Measurements from ENCODE around the gene TM9SF4. TPM values are rescaled to one million over a fixed set of nuclear protein-coding genes. Genes with fewer than 3 reads are reported as not detected.
"Not testable (repeated sequence)": the region's sequence is repeated elsewhere in the genome, so short reads cannot be mapped to it uniquely, and the experiment has no call there.

Gene TM9SF4
- polyA plus RNA-seq, 1 experiment: 75.6 TPM

GRCh38 chr20:32119734-32120133 is 10.2 kb downstream of the TM9SF4 start:
- no peak for DNase-seq (ENCODE audit: low read depth, low spot score)
- H3K27me3 ChIP-seq (ENCODE audit: control insufficient read depth, insufficient read depth, low read length): no peaks in the 10 kb centered on the region
- H3K9me3 ChIP-seq (ENCODE audit: control insufficient read depth, insufficient read depth, low read length): no peaks in the 10 kb centered on the region
- ChIA-PET CTCF (no interaction called here), POLR2A (interaction anchor here (0.6 kb wide), 1 partner anchor 37 kb away, joined by 4 read pairs; no protein-coding TSS in a partner anchor)
- H3K4me3 ChIP-seq (ENCODE audit: low read depth, low read length): no peak overlapping the region
- TF ChIP-seq CTCF (IDR thresholded peaks at IDR 0.05; ENCODE audit: low read depth, low read length): no peak
- H3K27ac ChIP-seq (ENCODE audit: low read depth, low read length): no peak overlapping the region

DNA sequence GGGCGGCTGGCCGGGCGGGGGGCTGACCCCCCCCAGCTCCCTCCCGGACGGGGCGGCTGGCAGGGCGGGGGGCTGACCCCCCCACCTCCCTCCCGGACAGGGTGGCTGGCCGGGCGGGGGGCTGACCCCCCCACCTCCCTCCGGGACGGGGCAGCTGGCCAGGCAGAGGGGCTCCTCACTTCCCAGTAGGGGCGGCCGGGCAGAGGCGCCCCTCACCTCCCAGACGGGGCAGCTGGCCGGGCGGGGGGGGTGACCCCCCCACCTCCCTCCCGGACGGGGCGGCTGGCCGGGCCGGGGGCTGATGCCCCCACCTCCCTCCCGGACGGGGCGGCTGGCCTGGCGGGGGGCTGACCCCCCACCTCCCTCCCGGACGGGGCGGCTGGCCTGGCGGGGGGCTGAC is 12.4 kb downstream of the TM9SF4 start:
- CTCF ChIA-PET; H3K27me3 ChIP-seq (ENCODE audit: control insufficient read depth, insufficient read depth, low read length); POLR2A ChIA-PET; H3K4me3 ChIP-seq (ENCODE audit: low read depth, low read length); H3K27ac ChIP-seq (ENCODE audit: low read depth, low read length); H3K9me3 ChIP-seq (ENCODE audit: control insufficient read depth, insufficient read depth, low read length); DNase-seq (ENCODE audit: low read depth, low spot score): not testable (repeated sequence)

- no peak overlapping the region for H3K4me3 ChIP-seq (ENCODE audit: low read depth, low read length)
- ChIA-PET POLR2A (no interaction called here), CTCF (interaction anchor here (0.8 kb wide), 1 partner anchor 300 kb away, joined by 3 read pairs; no protein-coding TSS in a partner anchor)
- no peaks in the 10 kb centered on the region for H3K9me3 ChIP-seq (ENCODE audit: control insufficient read depth, insufficient read depth, low read length)
- no peaks in the 10 kb centered on the region for H3K27me3 ChIP-seq (ENCODE audit: control insufficient read depth, insufficient read depth, low read length)
- H3K27ac ChIP-seq (ENCODE audit: low read depth, low read length): no peak overlapping the region
- no peak for TF ChIP-seq CTCF (IDR thresholded peaks at IDR 0.05; ENCODE audit: low read depth, low read length)
- DNase-seq (ENCODE audit: low read depth, low spot score): no peak
Observed at GRCh38 chr20:32123088-32123487, 13.6 kb downstream of the TM9SF4 start.

- H3K9me3 ChIP-seq (ENCODE audit: control insufficient read depth, insufficient read depth, low read length): no peaks in the 10 kb centered on the region
- H3K27ac ChIP-seq (ENCODE audit: low read depth, low read length): no peak overlapping the region
- DNase-seq (ENCODE audit: low read depth, low spot score): no peak
- H3K27me3 ChIP-seq (ENCODE audit: control insufficient read depth, insufficient read depth, low read length): no peaks in the 10 kb centered on the region
- H3K4me3 ChIP-seq (ENCODE audit: low read depth, low read length): no peak overlapping the region
- CTCF ChIA-PET: no interaction called here
- POLR2A ChIA-PET: no interaction called here
- no peak for TF ChIP-seq CTCF (IDR thresholded peaks at IDR 0.05; ENCODE audit: low read depth, low read length)
Observed at GRCh38 chr20:32124916-32125454, 15.5 kb downstream of the TM9SF4 start.

DNA sequence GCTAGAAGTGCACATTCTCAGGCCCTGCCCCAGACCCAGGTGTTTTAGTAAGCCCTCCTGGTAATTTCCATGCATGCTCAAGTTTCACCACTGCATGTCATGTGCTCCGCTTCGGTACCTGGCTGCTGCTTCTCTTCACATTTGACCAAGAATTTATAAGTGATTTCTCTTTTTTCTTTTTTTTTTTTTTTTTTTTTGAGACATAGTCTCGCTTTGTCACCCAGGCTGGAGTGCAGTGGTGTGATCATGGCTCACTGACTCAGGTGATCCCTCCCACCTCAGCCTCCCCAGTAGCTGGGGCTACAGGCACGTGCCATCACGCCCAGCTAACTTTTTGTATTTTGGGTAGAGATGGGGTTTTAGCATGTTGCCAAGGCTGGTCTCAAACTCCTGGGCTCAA is 16.0 kb downstream of the TM9SF4 start:
- CTCF ChIA-PET: no interaction called here
- POLR2A ChIA-PET: no interaction called here

More for the DNA sequence above, 16.0 kb downstream of the TM9SF4 start:
- no peak for TF ChIP-seq CTCF (IDR thresholded peaks at IDR 0.05; ENCODE audit: low read depth, low read length)
- Histone ChIP-seq H3K27ac (ENCODE audit: low read depth, low read length) (no peak overlapping the region), H3K9me3 (ENCODE audit: control insufficient read depth, insufficient read depth, low read length) (no peaks in the 10 kb centered on the region), H3K27me3 (ENCODE audit: control insufficient read depth, insufficient read depth, low read length) (no peaks in the 10 kb centered on the region), H3K4me3 (ENCODE audit: low read depth, low read length) (no peak overlapping the region)
- DNase-seq (ENCODE audit: low read depth, low spot score): no peak
